Lower leg skin (tissue), 3 donors: ENCODE results near the gene MYB.

Experiments used
- CTCF ChIP-seq, 3 donors: fragments of 450-650 bp; IDR thresholded peaks; one replicate each; pipeline ENCODE4 v1.5.1; 2016; ENCODE audit warnings: antibody characterized with exemption in 3 of 3, mild to moderate bottlenecking in 3 of 3, moderate library complexity in 2 of 3
- POLR2A ChIP-seq, 2 donors: fragments of 450-650 bp; IDR thresholded peaks; one replicate each; pipeline ENCODE4 v1.6.1; 2016 to 2017; ENCODE audit warnings: antibody characterized with exemption in 2 of 2, mild to moderate bottlenecking in 1 of 2, moderate library complexity in 1 of 2

GRCh38 chr6:135144673-135145062 lies 36.4 kb upstream of the MYB start:
- TF ChIP-seq CTCF (IDR thresholded peaks at IDR 0.05): no peak
- no peak for TF ChIP-seq POLR2A (IDR thresholded peaks at IDR 0.05)
